GM21526 (cell line): Measurements from ENCODE around the gene DNM3.
"Not testable (repeated sequence)": the region's sequence is repeated elsewhere in the genome, so short reads cannot be mapped to it uniquely, and the experiment has no call there.

Source experiments
- ATAC-seq: cut with Tn5 transposase; IDR thresholded peaks from one replicate; pipeline ENCODE4 v1.9.1; 2021; ENCODE audit warnings: moderate library complexity; ENCODE audit not compliant: unreplicated experiment, low FRiP score

Gene DNM3

DNA sequence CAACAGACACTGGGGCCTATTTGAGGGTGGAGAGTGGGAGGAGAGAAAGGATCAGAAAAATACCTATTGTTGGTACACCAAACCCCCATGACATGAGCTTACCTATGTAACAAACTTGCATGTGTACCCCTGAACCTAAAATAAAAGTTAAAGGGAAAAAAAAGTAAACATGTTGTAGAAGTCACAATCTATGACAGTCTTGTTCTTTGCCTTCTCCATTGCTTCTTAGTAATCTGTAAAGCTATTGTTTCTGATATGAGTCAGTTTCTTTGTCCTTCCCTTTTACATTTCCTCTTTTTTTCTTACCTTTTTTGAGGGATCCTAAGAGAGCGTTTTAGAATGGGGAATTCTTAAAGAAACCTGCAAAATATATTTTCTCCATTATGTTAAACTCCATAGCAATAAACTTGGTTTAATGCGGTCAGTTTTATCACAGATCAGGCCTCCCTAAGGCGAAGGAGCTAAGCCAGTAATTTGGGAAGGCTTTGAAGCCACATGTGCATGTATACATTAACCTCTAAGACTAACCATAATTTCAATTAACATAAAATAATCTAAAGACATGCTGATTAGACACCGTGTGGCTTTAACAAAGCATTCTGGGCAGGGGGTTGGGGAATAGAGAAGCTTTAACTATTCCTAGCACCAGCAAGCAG is 501.4 kb downstream of the DNM3 start:
- ATAC-seq = no peak

DNA sequence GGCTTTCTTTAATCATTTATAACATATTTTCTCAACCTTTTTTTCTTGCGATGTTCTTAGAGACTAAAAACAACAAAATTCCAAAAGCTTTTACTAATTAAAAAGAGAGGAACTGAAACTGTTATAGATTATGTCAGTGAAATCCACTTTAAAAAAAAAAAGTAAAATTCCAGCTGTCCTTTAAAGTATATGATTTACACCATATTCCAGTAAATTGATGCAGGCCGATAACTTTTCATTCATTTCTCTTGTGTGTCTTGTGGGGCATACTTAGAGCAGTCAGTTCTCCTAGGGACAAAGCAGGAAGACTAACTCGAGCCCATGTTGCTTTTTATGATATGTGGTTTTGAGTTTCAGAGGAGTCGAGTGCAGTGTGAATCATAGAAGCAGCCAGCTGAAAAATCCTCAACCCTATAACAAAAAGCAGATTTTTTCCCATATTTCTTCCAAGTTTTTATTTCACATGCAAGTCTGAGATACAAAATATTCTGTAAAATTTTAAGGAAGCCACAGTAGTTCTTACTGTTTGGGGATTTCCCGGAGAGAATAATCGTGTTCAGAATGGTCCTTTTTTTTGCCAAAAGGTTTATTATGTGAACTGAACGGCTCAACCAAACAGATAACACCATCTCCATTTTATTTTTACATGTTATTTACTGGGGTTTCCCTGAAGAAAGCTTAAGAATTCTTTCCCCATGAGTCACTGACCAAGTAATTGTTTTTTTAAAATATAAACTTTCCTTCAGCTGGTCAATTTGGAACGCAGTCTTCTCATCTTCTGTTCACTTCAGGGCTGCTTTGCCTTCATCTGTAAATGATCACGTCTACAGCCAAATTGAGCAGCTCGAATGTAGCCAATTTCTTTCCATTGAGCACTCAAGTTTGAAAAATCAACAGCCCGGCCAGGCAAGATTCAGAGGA is 502.2 kb downstream of the DNM3 start:
- ATAC-seq = no peak

DNA sequence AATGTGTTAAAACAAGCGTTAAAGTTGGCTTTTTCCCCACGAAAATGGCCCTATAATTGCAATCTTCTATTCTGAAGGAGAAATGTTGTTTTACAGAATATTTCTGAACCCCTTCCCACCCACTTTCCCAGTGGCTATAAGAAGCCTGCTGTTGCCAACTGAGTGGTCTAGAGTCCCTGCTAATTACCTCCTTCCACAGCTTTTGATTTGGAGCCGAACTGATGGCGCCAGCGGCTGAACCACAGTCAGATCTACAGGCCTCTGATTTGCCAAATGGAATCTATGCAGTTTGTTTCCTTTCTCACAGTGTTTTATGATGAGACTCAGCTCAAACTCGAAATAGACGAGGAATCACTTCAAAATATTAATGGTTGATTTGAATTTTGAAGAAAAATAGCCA is 503.1 kb downstream of the DNM3 start:
- ATAC-seq = no peak

DNA sequence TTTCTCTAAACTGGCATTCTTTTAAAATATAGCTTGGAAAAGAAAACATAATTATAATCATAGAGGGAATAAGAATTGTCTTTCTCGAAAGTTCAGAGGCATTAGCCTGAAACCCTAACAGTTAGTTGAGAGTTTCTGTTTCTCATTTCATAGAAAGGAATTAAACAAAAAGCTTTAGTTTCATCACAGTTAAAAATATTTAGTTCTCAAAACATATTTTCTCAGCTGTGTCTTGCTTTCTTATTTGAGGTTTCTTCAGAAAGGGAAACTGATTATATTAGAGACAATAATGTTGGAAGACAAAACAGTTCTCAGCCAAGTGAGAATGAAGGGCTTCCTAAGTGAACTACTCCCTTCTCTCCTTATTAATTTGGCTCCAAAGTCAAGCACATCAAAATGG is 503.8 kb downstream of the DNM3 start:
- peak; percentile 45 for ATAC-seq

DNA sequence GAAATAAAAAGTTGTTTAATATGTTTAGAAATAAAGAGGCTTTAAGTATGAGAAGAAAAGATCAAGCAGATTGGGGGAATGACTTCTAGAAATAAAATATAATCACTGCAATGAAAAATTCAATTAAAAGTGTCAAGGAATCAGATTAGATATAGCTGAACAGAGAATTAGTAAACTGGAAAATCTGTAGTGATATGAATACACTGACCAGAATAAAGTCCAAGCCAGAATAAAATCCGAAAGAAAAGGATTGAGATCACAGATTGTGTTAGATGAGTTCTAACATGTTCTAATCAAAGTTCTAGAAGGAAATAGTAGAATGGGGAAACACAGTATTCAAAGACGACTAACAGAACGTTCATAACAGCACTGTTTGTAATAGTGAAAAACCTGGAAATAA is 506.1 kb downstream of the DNM3 start:
- ATAC-seq = no peak

DNA sequence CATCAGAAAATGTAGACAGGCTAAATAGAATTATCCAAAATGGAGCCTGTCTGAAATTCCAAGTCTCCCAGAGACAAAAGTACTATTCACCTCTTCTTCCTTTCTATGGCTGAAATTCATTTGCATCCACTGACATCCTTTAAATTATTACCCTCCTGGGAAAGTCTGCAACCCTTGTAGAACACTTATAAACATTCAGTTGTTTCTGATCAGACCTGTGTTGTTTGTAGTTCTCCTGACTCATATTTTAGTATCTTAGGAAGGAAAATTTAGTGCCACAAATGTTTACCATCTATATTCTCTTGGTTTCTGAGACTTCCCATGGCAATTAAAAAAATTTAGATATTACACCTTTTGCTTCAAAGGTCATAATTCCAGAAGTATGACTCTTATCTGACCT is 509.6 kb downstream of the DNM3 start:
- no peak for ATAC-seq

DNA sequence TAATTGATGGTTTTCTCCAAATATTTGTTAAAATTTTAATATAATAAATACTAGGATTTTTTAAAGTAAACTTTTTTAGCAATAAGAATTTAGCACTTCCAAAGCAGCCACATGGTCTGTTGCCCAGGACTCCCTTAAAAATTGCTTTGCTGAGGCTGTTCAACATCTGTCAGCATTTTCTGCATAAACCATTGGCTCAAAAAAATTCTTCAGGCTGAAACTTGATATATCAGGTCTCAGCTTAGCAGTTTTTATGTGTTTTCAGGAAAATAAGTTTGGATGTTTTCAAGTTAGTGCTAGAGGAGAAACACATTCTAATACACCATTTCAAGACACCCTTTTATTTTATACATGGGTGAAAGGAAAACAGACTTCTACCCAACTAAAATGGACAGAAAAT is 510.0 kb downstream of the DNM3 start:
- no peak for ATAC-seq

DNA sequence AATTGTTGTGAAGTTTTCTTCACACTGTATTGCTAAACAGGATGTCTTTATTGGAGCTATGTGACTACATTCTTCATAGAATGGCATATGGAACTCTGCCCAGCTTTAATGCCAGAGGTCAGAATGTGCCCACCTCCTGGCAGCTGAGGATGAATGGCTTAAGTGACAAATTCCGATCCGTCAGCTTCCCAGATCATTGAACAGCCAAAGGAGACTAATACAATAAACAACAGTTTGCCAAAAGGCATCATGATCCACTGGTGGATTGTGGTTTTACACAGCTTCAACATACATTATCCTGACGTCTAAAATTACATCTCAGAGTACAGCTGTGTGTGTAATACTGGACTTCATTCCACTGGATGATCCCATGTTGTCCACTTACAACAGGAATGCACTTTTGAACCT is 510.5 kb downstream of the DNM3 start:
- no peak for ATAC-seq

DNA sequence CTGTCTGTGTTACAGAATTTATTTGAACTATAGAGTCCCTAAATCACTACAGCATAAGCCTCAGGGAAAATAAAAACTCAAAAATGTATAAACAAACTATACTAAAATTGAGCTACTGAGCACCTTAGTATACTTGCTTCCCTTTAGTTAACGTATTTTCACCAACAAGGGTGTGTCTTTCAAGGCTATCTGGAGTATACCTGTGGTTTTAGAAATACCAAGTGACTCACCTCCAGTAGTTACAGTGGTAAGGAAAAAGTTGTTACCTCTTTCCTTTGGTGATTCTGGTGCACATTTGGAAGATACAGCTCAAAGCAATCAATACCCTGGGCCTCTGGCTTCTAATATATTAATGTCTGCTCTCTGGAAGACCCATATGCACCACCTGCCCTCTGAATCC is 511.1 kb downstream of the DNM3 start:
- ATAC-seq = no peak

DNA sequence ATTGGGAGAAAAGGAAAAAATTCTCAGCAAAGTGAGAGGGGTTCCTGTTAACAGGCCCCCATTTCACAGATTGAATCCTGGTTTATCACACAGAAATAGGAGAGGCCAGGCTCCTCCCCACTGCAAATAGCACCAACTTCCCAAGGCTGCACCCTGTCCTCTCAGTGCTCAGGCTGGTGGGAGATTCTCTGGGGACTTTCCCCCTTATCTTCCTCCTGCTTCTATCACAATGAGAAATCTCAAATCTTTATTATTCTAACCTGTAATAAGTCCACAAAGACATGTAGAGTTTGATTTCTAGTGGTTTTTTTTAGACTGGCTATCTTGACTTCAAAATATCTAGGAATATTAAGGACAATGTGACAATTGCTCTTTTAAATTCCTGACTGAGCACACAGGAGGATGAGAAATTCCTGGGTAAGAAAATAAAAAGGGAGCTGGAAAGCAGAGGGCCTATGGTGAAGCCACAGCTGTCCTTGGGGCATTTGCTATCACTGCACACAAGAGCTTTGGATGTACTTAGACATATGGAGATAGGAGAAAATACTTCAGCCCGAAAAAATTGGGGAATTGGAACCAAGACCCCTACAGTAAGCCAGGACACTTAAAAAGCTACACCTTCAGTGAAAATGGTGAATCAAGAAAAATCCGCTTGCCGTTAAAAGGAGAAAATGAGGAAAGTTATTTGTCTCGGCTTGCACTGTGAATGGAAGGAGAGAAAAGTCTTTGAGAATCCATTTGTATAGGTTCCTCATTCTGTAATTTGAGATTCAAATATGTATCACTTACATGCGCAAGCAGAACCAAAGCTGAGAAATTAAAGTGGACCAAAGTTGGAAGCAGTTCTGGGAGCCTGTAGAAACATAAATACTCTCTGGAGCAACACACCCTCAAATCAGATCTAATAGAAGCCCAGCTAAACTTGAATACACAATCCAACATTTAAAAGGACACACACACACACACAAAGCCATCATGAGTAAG is 513.3 kb downstream of the DNM3 start:
- ATAC-seq = no peak

DNA sequence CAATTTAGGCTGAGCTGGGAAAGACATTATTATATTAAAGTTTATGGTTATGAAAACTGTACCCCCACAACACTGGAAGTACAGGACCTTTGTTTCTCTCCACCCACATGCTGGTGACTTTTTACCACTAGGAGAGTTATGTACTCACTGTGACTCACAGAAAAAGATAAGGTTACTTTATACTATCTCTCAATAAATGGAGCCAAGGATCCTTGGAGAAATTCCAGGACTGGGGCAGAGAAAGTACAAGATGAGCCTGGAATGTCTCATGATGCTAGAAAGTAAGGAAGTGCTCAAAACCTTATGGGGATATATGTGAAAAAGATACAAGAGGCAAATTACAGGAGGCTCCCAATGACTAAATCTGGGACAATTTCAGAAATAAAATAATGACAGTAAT is 515.3 kb downstream of the DNM3 start:
- no peak for ATAC-seq

DNA sequence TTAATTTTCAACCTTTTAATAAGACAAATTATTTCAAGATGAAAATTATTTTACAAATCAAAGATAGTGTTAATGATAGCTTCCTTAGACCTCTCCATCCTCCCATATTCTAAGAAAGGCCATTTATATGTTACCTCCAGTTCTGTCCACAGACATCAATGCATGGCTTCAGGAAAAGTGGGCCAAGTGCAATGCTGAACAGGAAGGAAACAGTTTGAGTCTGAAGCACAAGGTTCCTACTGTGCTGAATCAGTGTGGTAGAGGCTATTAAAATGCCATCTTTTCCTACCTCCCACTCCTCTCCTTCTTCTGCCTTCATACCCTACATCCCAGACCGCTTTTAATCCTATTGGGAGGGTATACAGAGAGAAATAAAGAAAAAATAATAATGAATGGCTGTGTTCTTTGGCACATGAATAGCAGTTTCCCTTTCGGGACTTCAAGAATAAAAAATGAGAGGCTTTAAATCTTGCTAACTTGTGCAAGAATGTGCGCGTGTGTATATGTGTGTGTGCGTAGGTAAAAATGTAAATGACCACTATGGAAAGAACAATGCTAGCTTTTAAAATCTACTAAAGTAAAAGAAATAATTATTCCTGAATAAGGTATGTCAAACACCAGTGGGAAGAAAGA is 516.6 kb downstream of the DNM3 start:
- ATAC-seq = peak; percentile 9

DNA sequence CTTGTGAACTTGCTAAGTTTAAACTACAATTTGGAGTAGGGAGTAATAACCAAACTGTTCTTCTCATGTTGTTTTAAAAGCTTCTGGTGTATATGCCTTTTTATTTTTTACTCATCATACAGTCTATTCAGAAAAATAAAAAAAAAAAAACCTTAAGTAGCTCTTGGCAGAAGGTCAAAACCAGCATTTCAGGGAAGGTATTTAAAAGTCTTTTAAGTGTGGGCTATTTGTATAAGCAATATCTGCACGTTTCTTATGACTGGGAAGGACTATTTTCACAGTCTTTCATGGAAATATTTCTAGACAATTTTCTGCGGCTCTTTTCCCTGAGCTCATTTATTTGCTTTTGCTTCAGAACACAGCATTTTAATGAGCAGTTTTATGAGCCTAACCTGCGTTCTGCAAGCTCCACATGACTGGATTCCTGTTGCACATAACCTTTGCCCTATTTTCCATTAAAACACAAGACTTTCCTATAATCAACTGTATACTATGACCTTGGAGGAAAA is 518.2 kb downstream of the DNM3 start:
- ATAC-seq = no peak

DNA sequence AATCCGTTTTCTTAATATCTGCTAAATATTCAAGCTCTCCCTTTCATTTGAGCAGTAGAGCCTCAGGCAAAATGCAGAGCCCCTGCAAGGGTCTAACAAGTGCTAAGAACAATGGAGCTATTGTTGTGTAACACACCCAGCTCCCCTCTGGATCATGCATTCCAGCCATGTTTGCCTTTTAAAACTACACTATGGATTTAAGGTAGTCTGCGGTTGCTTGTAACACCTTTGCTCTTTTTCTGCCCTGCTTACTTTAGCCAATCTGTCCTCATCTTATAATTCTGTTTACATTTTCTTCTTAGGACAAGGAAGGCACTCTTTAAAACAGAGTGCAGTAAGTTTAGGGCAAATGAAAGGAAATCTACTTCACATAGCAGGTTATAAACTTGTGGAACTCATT is 519.2 kb downstream of the DNM3 start:
- ATAC-seq = no peak

DNA sequence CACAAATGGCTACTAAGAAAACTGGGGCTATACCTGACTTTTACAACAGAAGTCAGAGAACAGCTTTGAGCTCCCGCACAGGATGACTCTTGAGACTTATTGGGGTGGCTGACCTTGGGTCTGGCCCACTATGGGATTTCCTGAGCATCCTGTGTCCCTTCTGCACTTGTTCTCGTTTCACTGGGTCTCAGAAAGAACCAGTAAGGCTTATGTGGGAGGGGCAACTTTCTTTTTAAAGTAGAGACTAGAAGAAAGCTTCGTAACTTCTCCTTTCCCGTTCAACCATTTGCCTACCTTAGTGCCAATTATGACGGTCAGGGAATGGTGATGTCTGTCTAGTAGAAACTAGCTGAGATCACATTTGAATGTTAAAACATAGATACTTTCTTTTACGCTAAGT is 519.7 kb downstream of the DNM3 start:
- ATAC-seq = no peak

DNA sequence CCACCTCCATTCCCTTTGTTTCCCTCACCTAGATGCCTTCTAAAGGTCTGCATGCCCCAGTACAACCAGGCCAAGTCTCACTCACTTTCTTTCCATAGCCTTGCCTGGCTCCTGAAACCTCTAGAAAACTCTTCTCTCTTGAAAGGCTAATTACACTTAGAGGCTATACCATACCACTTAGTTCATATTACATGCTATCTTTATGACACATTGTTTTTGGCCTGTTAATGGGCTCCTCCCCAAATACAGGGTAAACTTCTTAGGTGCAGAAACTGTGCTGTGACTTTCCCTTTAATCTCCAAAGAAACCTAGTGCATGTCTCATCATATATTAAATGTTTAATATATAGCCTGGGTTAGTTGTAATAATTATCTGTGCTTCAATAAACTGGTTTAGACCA is 522.6 kb downstream of the DNM3 start:
- ATAC-seq = no peak

DNA sequence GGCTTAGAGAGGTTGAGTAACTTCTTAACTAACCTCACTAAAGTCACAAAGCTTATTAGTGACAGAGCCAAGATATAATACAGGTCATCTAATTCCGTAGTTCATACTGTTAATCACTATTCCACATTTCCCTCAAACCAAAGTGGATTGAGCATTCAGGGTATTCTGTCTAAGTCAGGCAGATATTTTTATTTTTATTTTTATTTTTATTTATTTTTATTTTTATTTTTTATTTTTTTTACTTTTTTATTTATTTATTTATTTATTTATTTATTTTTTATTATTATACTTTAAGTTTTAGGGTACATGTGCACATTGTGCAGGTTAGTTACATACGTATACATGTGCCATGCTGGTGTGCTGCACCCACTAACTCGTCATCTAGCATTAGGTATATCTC is 530.3 kb downstream of the DNM3 start:
- not testable (repeated sequence) for ATAC-seq

DNA sequence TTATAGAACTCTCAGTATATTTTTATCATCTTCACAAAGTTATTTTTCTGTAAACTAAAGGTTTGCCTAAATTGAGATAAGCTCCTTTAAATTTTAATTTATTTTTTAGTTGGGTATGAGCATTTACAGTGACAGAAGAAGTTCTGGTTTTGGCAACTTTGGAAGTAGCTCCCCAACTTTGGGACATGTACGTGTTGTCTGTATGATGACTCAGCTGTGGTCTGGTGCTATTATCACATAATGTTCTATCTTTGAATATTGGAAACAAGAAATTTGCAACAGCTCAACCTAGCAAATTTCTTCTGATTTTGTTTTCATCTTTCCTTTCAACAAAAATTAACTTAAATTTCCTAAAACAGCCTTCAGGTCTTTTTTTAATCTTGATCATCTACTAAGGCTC is 532.6 kb downstream of the DNM3 start:
- ATAC-seq = no peak

DNA sequence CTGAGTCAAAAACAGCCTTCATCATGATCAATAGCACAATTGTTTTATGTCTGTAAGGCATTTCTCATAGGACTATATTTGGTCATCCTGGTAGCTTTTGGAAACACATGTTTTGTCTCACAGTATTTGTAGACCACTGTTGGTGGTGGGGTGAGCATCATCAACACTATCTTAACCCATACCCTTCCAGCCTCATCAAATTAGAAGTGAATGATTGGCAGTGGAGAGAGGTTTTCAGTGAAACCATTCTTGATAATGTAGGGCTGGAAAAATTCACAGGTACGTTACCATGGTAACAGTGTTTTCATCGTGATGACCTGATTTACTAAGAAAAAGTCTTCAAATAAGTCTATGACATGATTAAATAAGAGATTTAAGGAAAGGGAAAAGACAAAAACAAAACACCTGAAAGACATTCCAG is 533.9 kb downstream of the DNM3 start:
- ATAC-seq = no peak

DNA sequence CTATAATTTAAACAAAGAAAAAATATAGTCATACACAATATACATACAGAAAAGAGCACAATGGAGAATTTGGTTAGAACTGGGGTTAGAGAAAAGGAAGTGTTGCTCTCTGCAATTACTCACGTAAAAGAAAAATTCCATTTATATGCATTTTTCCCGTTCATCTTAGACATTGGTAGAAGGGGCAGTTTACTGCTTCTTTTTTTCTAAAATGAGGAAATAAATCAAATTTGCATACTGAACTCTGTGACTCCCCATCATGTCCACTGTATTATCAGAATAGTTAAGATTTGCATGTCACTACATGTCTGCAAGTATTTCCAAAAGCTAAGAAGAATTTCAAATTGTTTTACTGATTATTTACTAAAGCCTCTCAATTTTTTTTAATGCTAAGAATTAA is 535.1 kb downstream of the DNM3 start:
- ATAC-seq = no peak
